ENCODE measurements around the gene GPR107.

DNA sequence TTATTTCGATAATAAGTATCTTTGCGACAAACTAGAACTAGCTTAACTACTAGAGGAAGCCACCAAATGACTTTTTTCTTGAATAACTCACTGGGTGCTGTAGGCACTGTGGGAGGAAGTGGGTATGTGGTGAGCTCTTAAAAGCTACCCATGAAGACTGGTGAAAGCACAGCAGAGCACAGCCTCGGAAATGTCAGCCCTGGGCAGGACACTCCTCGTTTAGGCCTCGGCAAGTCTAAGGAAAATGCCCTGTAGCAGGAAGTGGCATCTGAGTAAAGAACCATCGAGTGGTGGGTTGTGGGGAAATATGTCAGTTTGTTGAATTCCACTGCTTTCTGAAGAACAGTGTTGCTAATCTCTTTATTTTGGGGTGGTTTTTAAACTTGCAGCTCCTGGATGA is 74.5 kb downstream of the GPR107 start:
- TF ChIP-seq, protein P1, sequence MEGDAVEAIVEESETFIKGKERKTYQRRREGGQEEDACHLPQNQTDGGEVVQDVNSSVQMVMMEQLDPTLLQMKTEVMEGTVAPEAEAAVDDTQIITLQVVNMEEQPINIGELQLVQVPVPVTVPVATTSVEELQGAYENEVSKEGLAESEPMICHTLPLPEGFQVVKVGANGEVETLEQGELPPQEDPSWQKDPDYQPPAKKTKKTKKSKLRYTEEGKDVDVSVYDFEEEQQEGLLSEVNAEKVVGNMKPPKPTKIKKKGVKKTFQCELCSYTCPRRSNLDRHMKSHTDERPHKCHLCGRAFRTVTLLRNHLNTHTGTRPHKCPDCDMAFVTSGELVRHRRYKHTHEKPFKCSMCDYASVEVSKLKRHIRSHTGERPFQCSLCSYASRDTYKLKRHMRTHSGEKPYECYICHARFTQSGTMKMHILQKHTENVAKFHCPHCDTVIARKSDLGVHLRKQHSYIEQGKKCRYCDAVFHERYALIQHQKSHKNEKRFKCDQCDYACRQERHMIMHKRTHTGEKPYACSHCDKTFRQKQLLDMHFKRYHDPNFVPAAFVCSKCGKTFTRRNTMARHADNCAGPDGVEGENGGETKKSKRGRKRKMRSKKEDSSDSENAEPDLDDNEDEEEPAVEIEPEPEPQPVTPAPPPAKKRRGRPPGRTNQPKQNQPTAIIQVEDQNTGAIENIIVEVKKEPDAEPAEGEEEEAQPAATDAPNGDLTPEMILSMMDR (IDR thresholded peaks at IDR 0.05), result no peak
- TF ChIP-seq POLR2AphosphoS5 (IDR thresholded peaks at IDR 0.05) (no peak), POLR2A (IDR thresholded peaks at IDR 0.05; ENCODE audit: low read depth) (no peak)

All from esophagus muscularis mucosa (tissue), 3 donors.